Small intestine (tissue), 7 donors: ENCODE measurements around the gene GP1BA. TPM values are rescaled to one million over a fixed set of nuclear protein-coding genes. Genes with fewer than 3 reads are reported as not detected.

ENCODE experiments used
- DNase-seq, 2 donors: peaks; one replicate each; pipeline versions ENCODE4 v3.0.0 to v3.0.0-alpha.2; 2013
- FAIRE-seq: peaks from 2 replicates; lab custom pipeline; 2012; peaks lifted over from hg19 to GRCh38; lab: Jason Lieb, UNC
- H3K27ac ChIP-seq, 3 donors: one replicate each; pipeline ENCODE4 v1.5.1; 2013; ENCODE audit warnings: low read length in 2 of 3, mild to moderate bottlenecking in 2 of 3, control low read depth in 1 of 3, inconsistent platforms in 1 of 3, low read depth in 1 of 3, moderate library complexity in 1 of 3
- H3K27me3 ChIP-seq, 3 donors: one replicate each; pipeline ENCODE4 v1.6.1; 2013; ENCODE audit warnings: low read length in 3 of 3, inconsistent platforms in 1 of 3; ENCODE audit not compliant: control insufficient read depth in 3 of 3, insufficient read depth in 3 of 3
- H3K36me3 ChIP-seq, 3 donors: one replicate each; pipeline ENCODE4 v1.6.1; 2013; ENCODE audit warnings: low read length in 3 of 3, inconsistent platforms in 1 of 3, low read depth in 1 of 3, mild to moderate bottlenecking in 1 of 3, moderate library complexity in 1 of 3; ENCODE audit not compliant: control insufficient read depth in 3 of 3, insufficient read depth in 2 of 3
- H3K4me1 ChIP-seq, 3 donors: one replicate each; pipeline ENCODE4 v1.6.1; 2013; ENCODE audit warnings: low read length in 2 of 3, inconsistent platforms in 1 of 3, low read depth in 1 of 3, mild to moderate bottlenecking in 1 of 3, moderate library complexity in 1 of 3; ENCODE audit not compliant: control insufficient read depth in 3 of 3, insufficient read depth in 2 of 3
- H3K4me3 ChIP-seq, 3 donors: one replicate each; pipeline ENCODE4 v1.5.1; 2013; ENCODE audit warnings: low read length in 3 of 3, control low read depth in 1 of 3, inconsistent platforms in 1 of 3, low read depth in 1 of 3, mild to moderate bottlenecking in 1 of 3, moderate library complexity in 1 of 3
- H3K9me3 ChIP-seq, 2 donors: one replicate each; pipeline ENCODE4 v1.6.1; 2013; ENCODE audit warnings: low read depth in 1 of 2, low read length in 1 of 2; ENCODE audit not compliant: control insufficient read depth in 2 of 2, insufficient read depth in 1 of 2
- WGBS, 3 donors: extraction: QIAGEN DNeasy Blood & Tissue Kit; methylation state at CpG; one replicate each; pipeline ENCODE4 v1.1.7; 2013; 5-methylcytosine and 5-hydroxymethylcytosine counted together
- polyA plus RNA-seq, 4 donors: library from polyadenylated mRNA; stranded (reverse) in 3 of 4; unstranded in 1 of 4; fragments of 200-250 nt in 3 of 4; fragments of 120-200 nt in 1 of 4; gene quantifications; one replicate each; pipeline versions ENCODE4 v1.2.1 to v1.2.3, GENCODE V29; 2013
- donor health status: healthy with polysubstance abuse.
- donor health status: control.
- donor health status: control.
- donor health status: Bipolar disorder and iron deficiency.
- donor health status: healthy.

The GP1BA gene
- polyA plus RNA-seq, 4 donors, result 0.06 to 1.4 TPM; not detected in 2

DNA sequence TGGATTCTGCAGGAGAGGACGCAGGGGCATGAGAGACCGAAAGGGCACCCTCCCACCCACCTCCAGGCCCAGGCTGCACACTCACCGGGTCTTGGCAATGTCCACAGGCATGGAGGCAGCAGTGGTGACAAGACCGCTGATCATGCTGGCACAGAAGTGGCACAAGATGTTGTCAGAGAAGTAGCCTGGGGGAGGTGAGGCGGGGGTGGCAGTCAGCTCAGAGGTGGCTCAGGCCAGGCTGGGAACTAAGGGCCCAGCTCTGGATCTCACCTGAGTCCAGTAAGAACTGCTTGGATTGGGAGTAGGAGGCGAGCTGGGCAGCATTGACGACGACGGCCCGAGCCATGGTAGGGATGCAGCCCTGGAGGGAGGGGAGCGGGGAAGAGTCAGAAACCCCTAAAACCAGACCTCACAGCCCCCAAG lies 6.0 kb downstream of the GP1BA start:
- Histone ChIP-seq H3K4me3 (peak overlapping the region in 1 of 3 donors; percentile 92), H3K9me3 (no peaks in the 10 kb centered on the region), H3K27me3 (no peaks in the 10 kb centered on the region), H3K4me1 (peaks cover 3 to 27% (median 12%) of the 10 kb centered on the region in 3 donors), H3K27ac (no peak overlapping the region), H3K36me3 (peaks cover 2 to 53% (median 8%) of the 10 kb centered on the region in 3 donors)
- FAIRE-seq (no peak), DNase-seq (no peak)
- WGBS, 3 donors, result 91 to 97% (median 95%) methylated on average over 11 of the region's 11 CpGs

- DNase-seq (peak; percentile 19 to 29), FAIRE-seq (no peak)
- peaks cover 2 to 60% (median 12%) of the 10 kb centered on the region in 3 donors for H3K36me3 ChIP-seq
- H3K4me1 ChIP-seq, result peaks cover 4 to 26% (median 11%) of the 10 kb centered on the region in 3 donors
- peak overlapping the region; percentile 87 to 96 (median 93) for H3K27ac ChIP-seq
- no peaks in the 10 kb centered on the region for H3K9me3 ChIP-seq
- 23 to 56% (median 41%) methylated on average over 18 to 19 of the region's 19 CpGs for WGBS, 3 donors
- peak overlapping the region; percentile 64 to 97 (median 92) for H3K4me3 ChIP-seq
- H3K27me3 ChIP-seq, result no peaks in the 10 kb centered on the region
Observed at GRCh38 chr17:4938688-4939545, 6.8 kb downstream of the GP1BA start.

GRCh38 chr17:4939546-4939795 lies 7.4 kb downstream of the GP1BA start:
- H3K4me1 ChIP-seq, result peaks cover 4 to 22% (median 9%) of the 10 kb centered on the region in 3 donors
- H3K36me3 ChIP-seq, result peaks cover 2 to 65% (median 15%) of the 10 kb centered on the region in 3 donors
- WGBS, 3 donors, result 0 to 1% (median 0%) methylated on average over 9 to 16 of the region's 16 CpGs
- H3K4me3 ChIP-seq, result peak overlapping the region; percentile 64 to 97 (median 92)
- H3K27me3 ChIP-seq, result no peaks in the 10 kb centered on the region
- peak overlapping the region; percentile 87 to 96 (median 93) for H3K27ac ChIP-seq
- no peak for FAIRE-seq
- H3K9me3 ChIP-seq, result no peaks in the 10 kb centered on the region
- DNase-seq, result no peak

DNA sequence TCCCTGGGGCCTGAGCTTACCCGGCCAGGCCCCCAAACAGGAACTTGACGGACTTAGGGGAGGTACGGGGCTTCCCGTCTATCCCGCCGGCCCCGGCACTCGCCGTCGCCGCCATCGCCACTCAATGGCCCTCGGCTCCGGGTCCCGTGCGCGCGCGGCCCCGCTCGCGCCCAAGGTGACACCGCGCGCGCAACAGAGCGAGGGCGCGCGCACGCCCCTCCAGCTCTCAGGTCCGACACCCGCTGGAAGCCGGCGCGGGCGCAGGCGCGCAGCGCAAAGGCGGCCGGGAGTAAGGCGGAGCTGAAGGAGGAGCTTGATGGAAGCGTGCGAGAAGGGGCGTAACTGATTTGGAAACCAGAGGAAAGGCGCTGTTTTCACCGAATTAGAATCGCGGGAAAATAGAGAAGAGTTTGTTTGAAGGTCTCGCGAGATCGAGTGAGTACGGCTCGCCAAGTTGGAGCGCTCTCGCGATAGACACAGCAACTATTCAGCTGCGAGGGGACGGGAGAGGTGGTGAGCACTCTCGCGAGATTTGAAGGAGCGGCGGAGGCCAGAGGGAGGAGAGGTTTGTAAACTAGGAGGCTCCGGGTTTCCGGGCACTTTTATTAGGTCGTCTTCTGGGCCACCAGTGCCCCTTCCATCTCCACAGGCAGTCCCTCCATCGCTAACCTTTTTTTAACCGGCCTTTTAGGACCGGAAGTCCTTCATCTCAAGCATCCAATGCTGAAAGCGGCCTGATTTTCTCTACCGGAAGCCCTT lies 7.9 kb downstream of the GP1BA start, which contains the start of the genes RNF167 and SLC25A11:
Gene RNF167 (plus strand): TSS at position 473 of the 759 bp plus-strand sequence. CDS start 642 bp downstream, outside the sequence.
Gene SLC25A11 (minus strand): TSS at position 251 of the 759 bp plus-strand sequence. CDS start 136 bp downstream, at position 115.
- Histone ChIP-seq H3K27me3 (no peaks in the 10 kb centered on the region), H3K27ac (peak within 1 kb of the TSS; percentile 87 to 96 (median 93)), H3K36me3 (peaks cover 2 to 70% (median 20%) of the 10 kb centered on the region in 3 donors), H3K4me3 (peak within 1 kb of the TSS; percentile 64 to 97 (median 92)), H3K4me1 (peaks cover 7 to 25% (median 8%) of the 10 kb centered on the region in 3 donors), H3K9me3 (no peaks in the 10 kb centered on the region)
- no peak for FAIRE-seq
- 0% methylated on average over 64 to 72 of the region's 72 CpGs for WGBS, 3 donors
- DNase-seq, result peak; percentile 99 to 100

DNA sequence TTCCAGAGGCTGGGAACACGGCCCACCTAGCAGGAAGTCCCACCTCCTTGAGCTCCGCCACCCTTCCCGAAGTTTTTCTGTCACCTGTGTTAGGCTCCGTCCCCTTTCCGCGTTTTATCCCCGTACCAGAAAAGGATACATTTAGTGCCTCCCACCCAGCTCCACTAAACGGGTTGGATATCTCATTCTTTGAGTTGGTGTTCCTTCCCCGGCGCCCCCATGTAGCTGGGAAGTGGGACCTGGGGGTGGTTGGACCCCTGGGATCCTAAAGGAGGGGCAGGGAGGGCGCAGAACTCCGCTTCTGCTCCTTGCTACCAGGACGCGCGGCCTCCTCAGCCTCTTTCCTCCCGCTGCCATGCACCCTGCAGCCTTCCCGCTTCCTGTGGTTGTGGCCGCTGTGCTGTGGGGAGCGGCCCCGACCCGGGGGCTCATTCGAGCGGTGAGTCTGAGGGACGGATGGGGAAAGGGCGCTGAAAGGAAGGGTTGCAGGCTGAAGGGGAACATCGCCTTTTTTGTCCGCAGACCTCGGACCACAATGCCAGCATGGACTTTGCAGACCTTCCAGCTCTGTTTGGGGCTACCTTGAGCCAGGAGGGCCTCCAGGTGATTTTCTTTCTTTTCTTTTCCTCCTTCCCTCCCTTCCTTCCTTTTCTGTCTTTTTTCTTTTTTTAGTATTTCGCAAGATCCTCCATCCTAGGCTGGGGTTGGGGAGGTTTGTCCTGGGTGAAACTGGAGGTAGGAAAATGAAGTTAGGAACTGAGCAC lies 8.7 kb downstream of the GP1BA start:
- Histone ChIP-seq H3K4me3 (peak overlapping the region; percentile 62 to 97 (median 62)), H3K4me1 (peaks cover 7 to 33% (median 11%) of the 10 kb centered on the region in 3 donors), H3K36me3 (peaks cover 2 to 70% (median 22%) of the 10 kb centered on the region in 3 donors), H3K9me3 (no peaks in the 10 kb centered on the region), H3K27me3 (no peaks in the 10 kb centered on the region), H3K27ac (peak overlapping the region; percentile 87 to 96 (median 93))
- WGBS, 3 donors, result 0 to 1% (median 0%) methylated on average over 29 of the region's 29 CpGs
- FAIRE-seq (no peak), DNase-seq (peak in 1 of 2 donors; percentile 40)

- no peaks in the 10 kb centered on the region for H3K27me3 ChIP-seq
- WGBS, 3 donors, result 14 to 39% (median 18%) methylated on average over 4 of the region's 4 CpGs
- peaks cover 7 to 38% (median 15%) of the 10 kb centered on the region in 3 donors for H3K4me1 ChIP-seq
- DNase-seq, result no peak
- H3K27ac ChIP-seq, result peak overlapping the region; percentile 87 to 96 (median 93)
- peaks cover 2 to 68% (median 26%) of the 10 kb centered on the region in 3 donors for H3K36me3 ChIP-seq
- no peak for FAIRE-seq
- peak overlapping the region; percentile 62 to 97 (median 62) for H3K4me3 ChIP-seq
- H3K9me3 ChIP-seq, result no peaks in the 10 kb centered on the region
Observed at GRCh38 chr17:4941319-4941610, 9.2 kb downstream of the GP1BA start.

DNA sequence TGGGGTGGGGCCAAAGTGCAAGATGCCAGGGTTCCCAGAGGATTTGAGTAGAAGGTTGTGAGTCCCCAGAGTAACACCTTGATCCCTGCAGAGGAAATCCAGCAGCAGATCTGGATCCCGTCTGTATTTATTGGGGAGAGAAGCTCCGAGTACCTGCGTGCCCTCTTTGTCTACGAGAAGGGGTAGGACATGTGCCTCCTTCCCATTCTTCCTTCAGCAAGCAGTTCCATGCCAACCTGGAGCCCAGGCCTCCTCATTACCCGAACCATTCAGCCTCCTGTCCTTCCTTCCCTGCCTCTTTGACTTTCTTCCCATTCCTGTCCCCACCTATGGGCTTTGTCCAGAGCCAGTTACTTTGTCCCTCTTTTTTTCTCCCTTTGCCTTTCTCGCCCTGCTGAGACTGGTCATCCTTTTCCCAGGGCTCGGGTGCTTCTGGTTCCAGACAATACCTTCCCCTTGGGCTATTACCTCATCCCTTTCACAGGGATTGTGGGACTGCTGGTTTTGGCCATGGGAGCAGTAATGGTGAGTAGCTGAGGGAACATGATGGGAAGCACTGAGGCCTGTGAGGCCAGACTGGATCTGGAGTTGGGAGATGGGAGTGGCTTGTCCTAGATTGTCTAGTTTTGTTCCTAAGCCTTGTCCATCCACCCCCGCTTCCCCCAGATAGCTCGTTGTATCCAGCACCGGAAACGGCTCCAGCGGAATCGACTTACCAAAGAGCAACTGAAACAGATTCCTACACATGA lies 10.9 kb downstream of the GP1BA start:
- Histone ChIP-seq H3K4me1 (peaks cover 7 to 43% (median 17%) of the 10 kb centered on the region in 3 donors), H3K27me3 (no peaks in the 10 kb centered on the region), H3K9me3 (no peaks in the 10 kb centered on the region), H3K36me3 (peaks cover 0 to 60% (median 24%) of the 10 kb centered on the region in 3 donors), H3K4me3 (no peak overlapping the region), H3K27ac (peak overlapping the region in 2 of 3 donors; percentile 4 to 13)
- WGBS, 3 donors, result 76 to 79% (median 79%) methylated on average over 13 of the region's 13 CpGs
- no peak for DNase-seq
- no peak for FAIRE-seq
